ENCODE results near the gene GPR25.

The GPR25 gene

DNA sequence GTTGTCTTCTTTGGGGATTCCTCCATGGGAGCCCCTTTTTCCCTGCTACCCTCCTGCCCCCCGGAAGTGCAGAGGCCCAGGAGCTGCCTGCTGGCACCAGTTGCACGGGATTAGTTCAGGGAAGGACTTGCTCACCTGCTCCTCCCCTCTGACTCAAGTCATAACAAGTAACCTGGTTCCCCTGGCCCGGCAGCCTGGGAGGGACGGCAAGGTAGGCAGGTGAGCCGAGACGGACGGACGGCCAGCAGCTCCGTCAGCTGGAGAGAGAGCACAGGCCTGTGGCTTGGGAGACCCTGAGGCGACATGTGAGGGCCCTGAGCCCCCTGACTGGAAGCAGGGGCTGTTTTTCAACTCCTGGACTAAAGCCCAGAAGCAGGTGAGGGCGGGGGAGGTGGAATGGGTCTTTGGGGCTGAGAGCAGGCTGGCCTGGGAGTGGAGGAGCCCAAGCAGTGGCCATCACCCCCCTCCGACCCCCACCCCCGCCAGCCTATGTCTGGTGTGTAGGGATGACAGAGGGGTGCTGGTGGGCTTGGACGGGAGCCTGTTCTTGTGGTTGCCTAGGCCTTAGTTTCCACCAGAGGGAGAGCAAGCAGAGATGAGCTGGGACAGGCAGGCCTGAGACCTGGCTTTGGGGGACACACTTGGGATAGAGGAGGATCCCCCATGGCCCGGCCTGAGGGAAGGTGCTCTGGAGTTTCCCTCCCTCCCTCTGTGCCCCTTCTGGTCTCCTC is 22.1 kb downstream of the GPR25 start, which contains the start of gene INAVA:
Gene INAVA (plus strand): TSS at position 189 of the 731 bp plus-strand sequence. CDS start 3,501 bp downstream, outside the sequence.
- DNase-seq (ENCODE audit: low read depth): no peak

DNA sequence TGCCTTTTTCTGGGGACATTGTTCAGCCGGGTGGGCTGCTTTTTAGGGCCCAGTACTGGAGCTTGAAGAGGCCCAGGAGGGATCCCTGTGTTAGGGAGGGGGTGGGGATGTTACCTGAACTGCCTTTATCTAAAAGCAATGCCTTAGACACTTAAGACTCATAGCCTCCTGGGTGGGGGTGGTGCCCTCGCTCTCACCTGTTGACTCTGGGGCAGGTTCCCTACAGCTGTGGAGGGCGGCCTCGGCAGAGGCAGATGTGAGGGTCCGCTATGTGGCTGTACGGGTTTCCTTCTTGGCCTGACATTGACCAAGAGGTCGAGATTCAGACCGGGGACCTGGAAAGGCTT is 22.6 kb downstream of the GPR25 start:
- no peak for DNase-seq (ENCODE audit: low read depth)

GRCh38 chr1:200895801-200896530 is 23.2 kb downstream of the GPR25 start:
- DNase-seq (ENCODE audit: low read depth): no peak

GRCh38 chr1:200896531-200897196 is 23.9 kb downstream of the GPR25 start:
- peak; percentile 34 for DNase-seq (ENCODE audit: low read depth)

DNA sequence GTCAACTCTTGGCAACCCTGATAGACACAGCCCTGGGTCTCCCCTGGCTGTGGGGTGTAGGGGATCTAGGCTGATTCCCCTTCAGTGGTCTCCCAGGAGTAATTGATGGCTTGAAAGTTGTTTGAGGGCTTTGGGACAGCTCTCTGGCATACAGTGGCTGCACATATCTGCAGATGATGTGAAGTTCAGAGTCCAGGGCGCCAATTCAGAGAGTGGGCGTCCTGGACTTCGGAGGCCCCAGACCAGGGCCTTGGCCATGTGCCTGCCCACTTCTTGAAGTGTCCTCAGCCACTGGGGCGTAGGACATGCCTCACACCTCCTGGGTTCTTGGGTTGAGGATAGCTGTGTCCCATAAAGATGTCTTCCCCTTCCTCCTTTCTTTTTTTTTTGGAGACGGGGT is 24.5 kb downstream of the GPR25 start:
- no peak for DNase-seq (ENCODE audit: low read depth)

DNA sequence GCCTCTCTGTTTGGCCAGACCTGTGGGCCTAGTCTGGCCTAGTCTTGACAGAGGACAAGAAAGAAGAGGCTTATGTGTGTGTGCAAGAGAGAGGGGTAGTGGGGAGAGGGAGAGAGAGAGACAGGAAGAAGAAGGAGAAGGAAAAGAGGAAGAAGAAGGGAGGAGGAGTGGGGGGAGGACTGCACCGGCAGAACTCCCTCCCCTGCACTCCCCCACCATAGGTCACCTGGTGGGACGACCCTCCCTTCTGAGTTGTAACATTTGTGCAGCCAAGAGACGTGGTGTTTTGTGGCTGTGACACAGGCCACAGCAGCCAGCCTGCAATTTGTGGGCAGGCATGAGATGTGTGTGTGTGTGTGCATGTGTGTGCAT is 26.2 kb downstream of the GPR25 start:
- no peak for DNase-seq (ENCODE audit: low read depth)

DNA sequence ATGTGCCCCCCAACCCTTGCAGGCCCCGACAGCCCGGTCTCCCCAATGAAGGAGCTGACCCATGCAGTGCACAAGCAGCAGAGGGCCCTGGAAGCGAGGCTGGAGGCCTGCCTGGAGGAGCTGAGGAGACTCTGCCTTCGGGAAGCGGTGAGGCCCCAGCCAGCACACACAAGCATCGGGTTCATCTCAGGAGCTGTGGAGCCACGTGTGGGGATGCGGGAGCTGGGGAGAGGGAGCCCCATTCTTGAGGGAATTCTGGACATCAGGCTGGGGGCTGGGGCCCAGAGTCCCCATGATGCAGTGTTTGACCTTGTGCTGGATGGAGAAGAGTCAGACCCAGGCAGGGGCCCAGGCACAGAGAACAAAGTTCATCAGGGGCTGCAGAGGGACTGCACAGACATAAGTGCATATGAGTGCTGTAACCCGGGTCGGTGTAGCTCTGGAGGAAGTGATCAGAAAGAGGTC is 26.7 kb downstream of the GPR25 start:
- DNase-seq (ENCODE audit: low read depth): no peak

- no peak for DNase-seq (ENCODE audit: low read depth)
Observed at GRCh38 chr1:200899954-200900867, 27.4 kb downstream of the GPR25 start.

DNA sequence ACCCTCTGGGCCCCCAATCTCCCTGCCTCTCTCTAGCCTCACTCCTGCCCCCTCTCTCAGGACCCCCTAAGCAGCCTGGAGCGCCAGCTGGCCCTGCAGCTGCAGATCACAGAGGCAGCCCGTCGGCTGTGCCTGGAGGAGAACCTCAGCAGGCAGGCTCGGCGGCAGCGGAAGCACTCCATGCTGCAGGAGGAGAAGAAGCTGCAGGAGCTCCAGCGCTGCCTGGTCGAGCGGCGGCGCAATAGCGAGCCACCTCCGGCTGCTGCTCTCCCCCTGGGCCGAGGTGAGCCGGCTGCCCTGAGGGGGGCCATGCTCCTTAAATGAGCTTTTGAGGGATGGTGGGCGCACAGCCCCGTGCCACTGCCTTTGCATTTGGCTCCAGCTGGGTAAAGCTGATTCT is 28.1 kb downstream of the GPR25 start:
- DNase-seq (ENCODE audit: low read depth): no peak

DNA sequence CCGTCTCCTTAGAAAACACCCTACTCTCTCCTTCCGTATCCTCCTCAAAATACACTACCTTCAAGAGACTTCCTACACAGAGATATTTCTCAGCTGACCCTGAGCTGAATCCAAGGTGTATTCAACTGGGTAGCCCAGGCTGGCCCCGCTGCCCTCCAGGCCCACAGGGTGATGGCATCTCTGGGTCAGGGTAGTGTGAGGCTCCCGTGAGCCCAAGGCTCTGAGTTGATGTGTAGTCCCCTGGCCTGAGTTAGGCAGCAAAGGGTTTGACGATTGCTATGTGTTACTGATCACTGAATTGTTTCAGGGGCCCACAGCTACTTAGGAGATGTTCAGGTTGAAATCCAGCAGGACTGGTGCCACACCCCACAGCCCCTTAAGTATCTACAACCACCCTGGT is 28.6 kb downstream of the GPR25 start:
- DNase-seq (ENCODE audit: low read depth): no peak

DNA sequence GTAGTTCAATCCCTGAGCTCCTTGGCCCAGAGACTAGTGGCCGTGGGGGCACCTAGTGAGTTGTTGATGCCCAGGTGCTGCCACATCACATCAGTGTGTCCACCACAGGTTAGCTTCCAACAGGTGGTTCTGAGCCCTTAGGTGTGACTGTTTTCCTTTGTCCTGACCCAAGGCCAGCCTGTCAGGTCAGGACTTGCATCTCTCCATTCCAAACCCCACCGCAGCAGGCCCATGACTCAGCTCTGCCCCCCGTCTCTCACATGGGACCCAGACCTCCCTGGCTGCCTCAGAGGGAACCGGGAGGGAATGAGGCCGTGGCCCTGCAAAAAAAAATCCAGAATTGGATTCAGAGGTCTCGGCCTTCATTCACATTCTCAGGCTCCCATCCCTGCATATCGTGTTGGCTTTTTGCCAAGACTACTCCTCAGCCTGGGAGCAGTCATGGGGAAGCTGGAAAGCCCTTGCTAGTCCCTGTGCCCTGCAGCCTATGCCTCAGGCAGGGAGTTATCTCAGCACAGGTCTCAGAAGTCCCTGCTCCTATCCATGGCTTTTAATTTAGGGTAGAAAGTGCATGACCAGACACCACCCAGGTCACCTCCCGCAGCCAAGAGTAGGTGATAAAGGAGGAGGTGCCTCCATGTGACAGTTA is 29.1 kb downstream of the GPR25 start:
- DNase-seq (ENCODE audit: low read depth): no peak

DNA sequence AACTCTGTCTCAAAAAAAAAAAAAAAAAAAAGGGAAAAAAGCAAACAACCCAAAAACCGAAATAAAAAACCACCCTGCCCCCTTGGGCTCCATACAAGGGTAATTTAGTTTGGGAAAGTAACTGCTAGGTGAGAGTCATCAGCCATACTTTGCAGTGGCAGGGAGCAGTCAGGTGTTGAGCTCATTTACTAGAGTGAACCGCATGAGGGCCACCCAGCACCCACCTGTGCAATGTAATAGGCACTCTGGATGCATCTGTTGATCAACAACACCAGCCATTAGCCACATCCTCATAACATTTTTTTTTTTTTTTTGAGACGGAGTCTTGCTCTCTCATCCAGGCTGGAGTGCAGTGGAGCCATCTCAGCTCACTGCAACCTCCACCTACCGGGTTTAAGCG is 31.0 kb downstream of the GPR25 start:
- no peak for DNase-seq (ENCODE audit: low read depth)

DNA sequence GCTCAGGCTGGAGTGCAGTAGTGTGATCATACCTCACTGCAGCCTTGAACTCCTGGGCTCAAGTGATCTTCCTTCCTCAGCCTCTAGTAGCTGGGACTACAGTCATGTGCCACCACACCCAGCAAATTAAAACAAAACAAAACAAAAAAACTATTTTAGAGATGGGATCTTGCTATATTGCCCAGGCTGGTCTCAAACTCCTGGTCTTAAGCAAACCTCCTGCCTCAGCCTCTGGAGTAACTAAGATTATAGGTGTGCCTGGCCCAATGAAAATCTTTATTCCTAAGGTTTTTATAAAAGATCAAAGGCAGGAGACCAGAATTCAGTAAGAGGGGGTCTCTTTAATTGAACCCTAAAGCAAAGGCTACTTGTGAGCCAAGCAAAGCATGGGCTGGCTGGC is 32.0 kb downstream of the GPR25 start:
- no peak for DNase-seq (ENCODE audit: low read depth)

GRCh38 chr1:200905411-200906052 is 32.8 kb downstream of the GPR25 start:
- DNase-seq (ENCODE audit: low read depth): peak; percentile 63

- DNase-seq (ENCODE audit: low read depth): no peak
Observed at GRCh38 chr1:200906491-200906890, 33.7 kb downstream of the GPR25 start.

DNA sequence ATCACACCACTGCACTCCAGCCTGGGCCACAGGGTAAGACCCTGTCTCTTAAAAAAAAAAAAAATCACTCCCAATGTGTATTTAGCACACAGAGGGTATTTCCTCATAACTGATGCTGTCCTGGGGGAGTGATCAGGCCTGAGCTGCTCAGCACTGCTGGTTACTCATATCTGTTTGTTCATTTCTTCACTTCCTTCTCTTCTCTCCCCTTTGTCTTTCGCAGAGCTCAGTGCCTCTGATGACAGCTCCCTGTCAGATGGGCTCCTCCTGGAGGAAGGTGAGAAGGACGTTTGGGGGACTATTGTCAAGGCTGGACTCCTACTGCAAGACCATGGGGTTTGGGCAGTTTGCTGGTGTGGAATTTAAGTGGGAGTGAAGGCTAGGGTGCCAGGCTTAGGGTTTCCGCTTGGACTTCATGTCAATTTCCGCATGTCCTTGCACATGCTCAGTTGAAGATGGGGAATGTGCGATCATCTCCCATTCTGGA is 34.9 kb downstream of the GPR25 start:
- no peak for DNase-seq (ENCODE audit: low read depth)

GRCh38 chr1:200908191-200908868 is 35.5 kb downstream of the GPR25 start:
- DNase-seq (ENCODE audit: low read depth): no peak

GRCh38 chr1:200909071-200909470 is 36.3 kb downstream of the GPR25 start:
- DNase-seq (ENCODE audit: low read depth): no peak

DNA sequence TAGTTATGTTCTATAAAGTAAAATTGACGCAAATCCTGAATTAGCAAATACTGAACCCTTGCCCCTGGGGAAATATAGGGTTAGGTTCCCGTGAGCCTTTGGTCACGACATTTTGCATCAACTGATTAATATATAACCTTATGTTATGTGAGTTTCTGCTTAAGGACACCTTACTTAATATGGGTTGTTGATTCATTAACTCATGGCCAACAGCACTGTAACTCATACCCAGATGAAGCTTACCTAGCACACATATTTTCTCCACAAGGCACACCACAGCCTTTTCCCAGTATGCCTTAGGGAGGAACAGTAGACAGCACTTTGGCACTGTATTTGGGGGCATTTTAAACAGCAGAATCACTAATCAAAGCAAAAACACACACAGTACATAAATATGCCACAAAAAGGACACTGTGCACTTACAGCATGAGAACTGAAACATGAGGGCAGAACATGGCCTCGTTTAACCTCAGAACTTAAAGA is 37.0 kb downstream of the GPR25 start:
- no peak for DNase-seq (ENCODE audit: low read depth)

- no peak for DNase-seq (ENCODE audit: low read depth)
Observed at GRCh38 chr1:200911361-200911760, 38.6 kb downstream of the GPR25 start.
